GM18499 (cell line): Measurements from ENCODE around the gene BTNL2.
"Not testable (repeated sequence)": the region's sequence is repeated elsewhere in the genome, so short reads cannot be mapped to it uniquely, and the experiment has no call there.

Experiments
- ATAC-seq: cut with Tn5 transposase; IDR thresholded peaks from one replicate; pipeline ENCODE4 v1.9.1; 2021; ENCODE audit warnings: moderate number of reproducible peaks; ENCODE audit not compliant: insufficient read depth, unreplicated experiment

BTNL2 gene, protein sequence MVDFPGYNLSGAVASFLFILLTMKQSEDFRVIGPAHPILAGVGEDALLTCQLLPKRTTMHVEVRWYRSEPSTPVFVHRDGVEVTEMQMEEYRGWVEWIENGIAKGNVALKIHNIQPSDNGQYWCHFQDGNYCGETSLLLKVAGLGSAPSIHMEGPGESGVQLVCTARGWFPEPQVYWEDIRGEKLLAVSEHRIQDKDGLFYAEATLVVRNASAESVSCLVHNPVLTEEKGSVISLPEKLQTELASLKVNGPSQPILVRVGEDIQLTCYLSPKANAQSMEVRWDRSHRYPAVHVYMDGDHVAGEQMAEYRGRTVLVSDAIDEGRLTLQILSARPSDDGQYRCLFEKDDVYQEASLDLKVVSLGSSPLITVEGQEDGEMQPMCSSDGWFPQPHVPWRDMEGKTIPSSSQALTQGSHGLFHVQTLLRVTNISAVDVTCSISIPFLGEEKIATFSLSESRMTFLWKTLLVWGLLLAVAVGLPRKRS

DNA sequence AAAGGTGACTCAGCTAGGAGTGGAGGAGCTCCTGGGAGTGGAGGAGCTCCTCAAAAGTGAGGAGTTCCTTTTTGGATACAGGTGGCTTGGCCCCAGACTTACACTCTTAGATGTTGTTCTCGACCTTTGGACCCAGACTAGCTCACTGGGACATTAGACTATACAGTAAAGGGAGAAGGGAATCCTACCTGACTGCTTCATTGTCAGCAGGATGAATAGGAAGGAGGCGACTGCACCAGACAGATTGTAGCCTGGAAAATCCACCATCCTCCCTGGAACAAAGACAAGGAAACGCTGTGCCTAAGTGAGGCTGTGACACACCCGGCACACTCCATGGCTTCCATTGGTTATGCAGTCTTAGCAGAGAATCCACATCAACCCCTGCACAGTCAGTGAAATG lies at the start of gene BTNL2:
Gene BTNL2 (minus strand): TSS at position 325 of the 400 bp plus-strand sequence. CDS start 58 bp downstream, at position 267.
- no peak for ATAC-seq

GRCh38 chr6:32449088-32449736 lies 42.2 kb upstream of the BTNL2 start:
- no peak for ATAC-seq

DNA sequence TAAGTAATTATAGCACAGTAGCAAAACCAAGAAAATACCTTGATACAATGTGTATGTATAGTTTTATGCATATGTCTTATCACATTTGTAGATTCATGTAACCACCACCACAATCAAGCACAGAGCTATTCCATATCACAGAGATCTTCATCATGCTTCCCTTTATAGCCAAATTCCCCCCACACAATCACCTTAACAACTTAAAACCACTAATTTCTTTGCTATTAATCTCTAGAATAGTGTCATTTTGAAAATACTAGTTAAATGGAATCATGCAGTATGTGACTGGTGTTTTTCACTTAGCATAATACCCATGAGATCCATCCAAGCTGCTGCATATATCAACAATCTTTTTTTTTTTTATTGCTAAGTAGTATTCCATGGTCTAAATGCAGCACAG lies 41.0 kb upstream of the BTNL2 start:
- no peak for ATAC-seq

DNA sequence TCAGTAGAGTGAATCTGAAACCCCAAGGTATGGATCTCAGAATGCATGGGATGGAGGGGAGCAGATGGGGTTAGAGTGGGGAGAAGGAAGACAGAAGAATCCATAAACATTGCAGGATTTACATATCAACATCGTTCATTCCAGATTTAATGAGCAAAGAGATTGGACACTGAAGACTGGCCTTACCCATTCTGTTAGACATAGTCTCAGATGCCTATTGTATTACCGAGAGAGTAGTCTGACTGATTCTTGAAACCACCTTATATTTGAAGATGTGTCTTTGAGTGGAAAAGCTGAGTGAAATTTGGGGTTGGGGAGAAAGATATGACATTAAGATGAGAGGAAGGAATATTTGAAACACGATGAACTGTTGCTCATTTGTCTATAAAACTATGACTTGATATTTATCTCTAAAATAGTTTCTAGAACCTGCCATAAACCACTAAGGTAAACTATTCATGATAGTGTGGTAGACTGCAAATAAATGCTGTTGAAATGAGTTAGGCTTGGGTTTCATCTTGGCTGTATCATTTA lies 38.4 kb upstream of the BTNL2 start:
- no peak for ATAC-seq

DNA sequence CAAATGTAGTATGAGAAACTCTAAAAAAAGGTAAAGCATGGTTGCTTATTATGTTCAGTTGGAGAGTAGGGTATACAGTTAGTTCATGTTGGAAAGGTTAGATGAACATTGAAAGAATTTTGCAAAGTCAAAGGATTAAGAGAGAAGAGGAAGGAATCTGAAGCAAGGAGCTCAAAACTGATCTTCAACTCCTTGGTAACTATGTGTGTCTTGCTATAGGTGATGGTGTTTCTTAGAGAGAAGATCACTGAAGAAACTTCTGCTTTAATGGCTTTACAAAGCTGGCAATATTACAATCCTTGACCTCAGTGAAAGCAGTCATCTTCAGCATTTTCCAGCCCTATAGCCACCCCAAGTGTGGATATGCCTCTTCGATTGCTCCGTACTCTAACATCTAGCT lies 37.5 kb upstream of the BTNL2 start:
- no peak for ATAC-seq

DNA sequence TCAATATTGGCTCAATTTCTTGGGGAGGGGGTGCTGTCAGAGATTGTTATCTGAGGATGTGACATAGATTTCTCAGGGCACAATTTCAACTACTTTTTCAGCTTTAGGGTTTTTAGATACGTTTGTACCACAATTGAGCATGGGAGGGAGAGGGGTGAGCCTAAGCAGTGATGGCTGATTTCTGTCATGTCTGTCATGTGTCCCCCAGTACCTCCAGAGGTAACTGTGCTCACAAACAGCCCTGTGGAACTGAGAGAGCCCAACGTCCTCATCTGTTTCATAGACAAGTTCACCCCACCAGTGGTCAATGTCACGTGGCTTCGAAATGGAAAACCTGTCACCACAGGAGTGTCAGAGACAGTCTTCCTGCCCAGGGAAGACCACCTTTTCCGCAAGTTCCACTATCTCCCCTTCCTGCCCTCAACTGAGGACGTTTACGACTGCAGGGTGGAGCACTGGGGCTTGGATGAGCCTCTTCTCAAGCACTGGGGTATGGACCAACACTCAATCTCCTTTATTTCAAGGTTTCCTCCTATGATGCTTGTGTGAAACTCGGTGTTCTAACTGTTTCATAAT lies 36.1 kb upstream of the BTNL2 start:
- ATAC-seq = no peak

DNA sequence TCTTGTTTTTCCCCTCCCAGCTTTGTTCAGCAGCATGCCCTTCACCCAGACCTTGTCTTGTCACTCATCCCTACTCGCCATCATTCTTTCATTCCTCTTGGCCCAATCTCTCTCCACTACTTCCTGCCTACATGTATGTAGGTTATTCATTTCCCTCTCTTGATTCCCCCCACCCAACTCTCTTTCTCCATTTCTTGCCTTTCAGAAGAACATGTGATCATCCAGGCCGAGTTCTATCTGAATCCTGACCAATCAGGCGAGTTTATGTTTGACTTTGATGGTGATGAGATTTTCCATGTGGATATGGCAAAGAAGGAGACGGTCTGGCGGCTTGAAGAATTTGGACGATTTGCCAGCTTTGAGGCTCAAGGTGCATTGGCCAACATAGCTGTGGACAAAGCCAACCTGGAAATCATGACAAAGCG lies 35.3 kb upstream of the BTNL2 start:
- no peak for ATAC-seq

- ATAC-seq = peak; percentile 52
Observed at GRCh38 chr6:32439602-32440214, 32.7 kb upstream of the BTNL2 start, which contains the start of gene HLA-DRA. HLA-DRA (plus strand) TSS chr6:32439887; CDS start chr6:32439951, 64 bp downstream.

DNA sequence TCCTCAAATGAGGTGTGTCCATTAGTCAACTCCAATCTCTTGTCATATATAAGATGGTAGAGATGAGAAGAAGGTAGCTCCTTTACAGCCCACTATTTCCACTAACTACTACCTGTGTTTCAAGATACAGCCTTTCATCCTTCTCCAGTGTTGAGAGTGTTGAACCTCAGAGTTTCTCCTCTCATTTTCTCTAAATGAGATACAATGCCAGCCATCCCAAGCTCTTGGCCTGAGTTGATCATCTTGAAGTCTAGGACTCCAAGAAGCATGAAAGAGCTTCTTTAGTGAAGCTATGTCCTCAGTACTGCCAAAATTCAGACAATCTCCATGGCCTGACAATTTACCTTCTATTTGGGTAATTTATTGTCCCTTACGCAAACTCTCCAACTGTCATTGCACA lies 32.2 kb upstream of the BTNL2 start:
- no peak for ATAC-seq

DNA sequence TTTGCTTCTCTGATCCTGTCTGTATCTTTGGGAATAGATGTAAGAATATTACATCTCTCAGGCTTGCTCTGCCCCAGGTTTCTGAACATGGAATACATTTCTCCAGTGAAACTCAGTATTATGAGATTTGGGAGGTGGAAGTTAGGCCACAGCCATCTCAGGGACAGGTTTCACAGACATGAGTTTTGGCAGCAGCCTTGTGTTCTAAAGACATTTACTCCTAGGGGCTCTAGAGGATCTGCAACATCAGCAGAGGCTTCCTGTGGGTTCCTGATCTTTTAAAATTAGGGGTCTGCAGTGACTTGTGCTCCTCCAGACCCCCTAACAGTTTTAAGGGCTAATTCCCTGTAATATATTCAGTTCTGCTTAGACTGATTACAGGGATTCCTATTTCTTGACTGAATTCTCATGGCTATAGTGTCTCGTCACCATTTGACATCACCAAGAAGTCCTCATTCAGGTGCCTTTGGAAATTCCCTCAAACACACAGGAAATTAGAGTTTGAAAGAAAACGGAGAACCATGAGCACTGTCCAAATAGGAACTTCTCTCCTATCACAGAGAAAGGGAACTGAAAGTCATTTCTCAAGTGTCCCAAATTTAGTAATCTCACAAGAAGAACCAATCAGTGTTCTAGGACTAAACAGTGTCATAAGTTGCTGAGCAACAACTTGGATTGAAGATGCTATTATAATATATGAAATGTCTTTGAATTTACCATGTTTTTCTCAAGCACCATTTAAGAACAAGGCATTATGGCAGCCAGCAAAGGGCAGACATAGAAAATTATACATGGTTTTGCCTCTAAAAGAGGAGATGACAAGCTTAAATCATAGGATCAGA lies 30.2 kb upstream of the BTNL2 start:
- peak; percentile 52 for ATAC-seq

DNA sequence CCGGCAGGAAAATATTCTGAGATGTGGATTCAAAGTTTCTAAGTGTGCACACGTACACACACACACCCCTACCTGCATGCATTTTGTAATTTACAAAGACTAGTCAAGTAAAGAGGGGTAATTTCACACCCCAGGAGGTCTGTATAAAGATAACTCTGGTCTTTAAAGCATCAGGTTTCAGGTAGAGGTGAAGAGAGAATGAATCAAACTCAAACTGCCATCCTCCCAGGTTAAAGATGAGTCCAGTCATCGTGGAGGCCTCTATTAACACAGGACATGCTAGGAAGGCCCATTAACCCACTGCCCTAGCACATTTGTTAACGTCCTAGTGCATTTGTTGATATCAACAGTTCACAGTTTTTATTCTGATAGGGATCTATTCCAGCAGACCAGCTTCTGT lies 29.2 kb upstream of the BTNL2 start:
- no peak for ATAC-seq

DNA sequence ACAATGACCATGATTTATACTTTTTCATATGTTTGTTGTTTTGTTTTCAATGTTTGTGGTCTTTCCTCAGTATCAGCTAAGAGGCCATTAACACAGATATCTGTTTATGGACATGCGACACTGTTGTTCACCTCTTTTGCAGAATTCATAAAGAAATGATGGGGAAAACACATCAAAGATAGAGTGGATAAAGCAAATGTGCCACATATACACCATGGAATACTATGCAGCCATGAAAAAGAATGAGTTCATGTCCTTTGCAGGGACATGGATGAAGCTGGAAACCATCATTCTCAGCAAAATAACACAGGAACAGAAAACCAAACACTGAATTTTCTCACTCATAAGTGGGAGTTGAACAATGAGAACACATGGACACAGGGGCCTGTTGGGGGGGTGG lies 27.0 kb upstream of the BTNL2 start:
- not testable (repeated sequence) for ATAC-seq

- no peak for ATAC-seq
Observed at GRCh38 chr6:32432050-32432450, 25.1 kb upstream of the BTNL2 start.

GRCh38 chr6:32431142-32431541 lies 24.2 kb upstream of the BTNL2 start:
- no peak for ATAC-seq

GRCh38 chr6:32430179-32430578 lies 23.2 kb upstream of the BTNL2 start:
- ATAC-seq = no peak

DNA sequence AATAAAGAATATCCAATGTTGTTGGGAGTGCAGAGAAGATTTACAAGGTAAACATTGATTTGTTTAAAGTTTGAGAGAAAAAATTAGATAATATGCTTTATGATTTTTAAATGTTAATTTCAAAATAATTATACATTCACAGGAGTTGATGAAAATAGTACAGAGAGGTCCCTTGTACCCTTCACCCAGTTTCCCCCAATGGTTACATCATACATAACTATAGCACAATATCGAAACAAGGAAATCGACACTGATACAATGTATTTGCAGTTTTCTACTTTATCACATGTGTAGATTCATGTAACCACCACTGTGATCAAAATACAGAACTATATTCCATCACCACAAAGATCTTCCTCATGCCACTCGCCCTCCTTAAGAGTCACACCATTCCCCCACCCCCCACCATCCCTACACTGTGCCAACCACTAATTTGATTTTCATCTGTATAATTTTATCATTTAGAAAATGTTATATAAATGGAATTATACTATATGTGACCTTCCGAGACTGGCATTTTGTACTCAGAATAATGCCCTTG lies 21.0 kb upstream of the BTNL2 start:
- ATAC-seq = no peak

DNA sequence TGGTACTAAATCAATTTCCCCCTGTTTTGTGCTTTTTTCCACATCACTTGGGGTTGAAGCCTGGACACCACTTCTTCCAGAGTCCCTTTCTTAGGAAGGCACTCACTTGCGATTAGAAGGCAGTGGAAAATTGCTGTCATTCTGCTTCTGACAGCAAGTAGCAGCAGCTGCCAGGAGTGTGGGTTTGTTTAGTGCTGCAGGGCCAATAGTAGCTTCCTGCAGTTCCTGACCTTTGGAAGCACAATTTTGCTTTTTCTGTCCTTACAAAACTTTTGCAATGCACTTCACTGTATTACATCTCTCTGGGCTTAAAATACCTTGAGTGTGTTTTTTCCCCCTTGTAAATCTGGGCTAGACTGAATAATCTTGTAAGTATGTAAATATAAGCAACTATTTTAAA lies 20.2 kb upstream of the BTNL2 start:
- ATAC-seq = no peak

GRCh38 chr6:32426338-32426737 lies 19.4 kb upstream of the BTNL2 start:
- ATAC-seq = no peak

- ATAC-seq = no peak
Observed at GRCh38 chr6:32424589-32425300, 17.8 kb upstream of the BTNL2 start.
